ENCODE data around the gene NKX6-1. TPM values are rescaled to one million over a fixed set of nuclear protein-coding genes. Genes with fewer than 3 reads are reported as not detected.

NKX6-1 gene
- total RNA-seq, 1 donor from 2014 or later: not detected

GRCh38 chr4:84499624-84499982, 511 bp upstream of the NKX6-1 start:
- H3K27ac Mint-ChIP-seq: no peak overlapping the region
- ChIA-PET CTCF (no interaction called here), POLR2A (no interaction called here)
- TF ChIP-seq CTCF (IDR thresholded peaks at IDR 0.05): no peak
- H3K36me3 Mint-ChIP-seq (ENCODE audit: low read depth): peaks cover 2% of the 10 kb centered on the region
- H3K4me3 Mint-ChIP-seq: peak overlapping the region; percentile 38
- peaks cover 80% of the 10 kb centered on the region for H3K27me3 Mint-ChIP-seq
- peaks cover 11% of the 10 kb centered on the region for H3K9me3 Mint-ChIP-seq
- no peak for ATAC-seq (ENCODE audit: low read depth)
- DNase-seq: no peak
- intact Hi-C loops (cut with micrococcal nuclease): no loop called here
- H3K4me1 Mint-ChIP-seq: peaks cover 21% of the 10 kb centered on the region

- Mint-ChIP-seq H3K27me3 (peaks cover 80% of the 10 kb centered on the region), H3K9me3 (peaks cover 11% of the 10 kb centered on the region), H3K36me3 (ENCODE audit: low read depth) (peaks cover 2% of the 10 kb centered on the region), H3K27ac (no peak overlapping the region), H3K4me3 (peak overlapping the region; percentile 65), H3K4me1 (peaks cover 23% of the 10 kb centered on the region)
- CTCF ChIA-PET: no interaction called here
- POLR2A ChIA-PET: no interaction called here
- DNase-seq: no peak
- no peak for ATAC-seq (ENCODE audit: low read depth)
- intact Hi-C loops (cut with micrococcal nuclease): no loop called here
- TF ChIP-seq CTCF (IDR thresholded peaks at IDR 0.05): no peak
Observed at GRCh38 chr4:84498203-84498934, 723 bp downstream of the NKX6-1 start.

- H3K27ac Mint-ChIP-seq: no peak overlapping the region
- peaks cover 11% of the 10 kb centered on the region for H3K9me3 Mint-ChIP-seq
- no peak for DNase-seq
- peaks cover 75% of the 10 kb centered on the region for H3K27me3 Mint-ChIP-seq
- peaks cover 2% of the 10 kb centered on the region for H3K36me3 Mint-ChIP-seq (ENCODE audit: low read depth)
- POLR2A ChIA-PET: no interaction called here
- peaks cover 25% of the 10 kb centered on the region for H3K4me1 Mint-ChIP-seq
- TF ChIP-seq CTCF (IDR thresholded peaks at IDR 0.05): no peak
- ATAC-seq (ENCODE audit: low read depth): no peak
- intact Hi-C loops (cut with micrococcal nuclease): no loop called here
- CTCF ChIA-PET: no interaction called here
- H3K4me3 Mint-ChIP-seq: peak overlapping the region; percentile 65
Observed at GRCh38 chr4:84497504-84498202, 1.4 kb downstream of the NKX6-1 start.

- intact Hi-C loops (cut with micrococcal nuclease): no loop called here
- TF ChIP-seq CTCF (IDR thresholded peaks at IDR 0.05): no peak
- Mint-ChIP-seq H3K4me1 (peaks cover 25% of the 10 kb centered on the region), H3K36me3 (ENCODE audit: low read depth) (peaks cover 2% of the 10 kb centered on the region), H3K9me3 (peaks cover 11% of the 10 kb centered on the region), H3K4me3 (no peak overlapping the region), H3K27me3 (peaks cover 74% of the 10 kb centered on the region), H3K27ac (no peak overlapping the region)
- POLR2A ChIA-PET: no interaction called here
- DNase-seq: no peak
- CTCF ChIA-PET: no interaction called here
- no peak for ATAC-seq (ENCODE audit: low read depth)
Observed at GRCh38 chr4:84496706-84497503, 2.2 kb downstream of the NKX6-1 start.

- ChIA-PET CTCF (no interaction called here), POLR2A (no interaction called here)
- H3K27ac Mint-ChIP-seq: no peak overlapping the region
- TF ChIP-seq CTCF (IDR thresholded peaks at IDR 0.05): no peak
- peaks cover 11% of the 10 kb centered on the region for H3K9me3 Mint-ChIP-seq
- ATAC-seq (ENCODE audit: low read depth): no peak
- peaks cover 73% of the 10 kb centered on the region for H3K27me3 Mint-ChIP-seq
- peaks cover 2% of the 10 kb centered on the region for H3K36me3 Mint-ChIP-seq (ENCODE audit: low read depth)
- peaks cover 25% of the 10 kb centered on the region for H3K4me1 Mint-ChIP-seq
- intact Hi-C loops (cut with micrococcal nuclease): no loop called here
- H3K4me3 Mint-ChIP-seq: no peak overlapping the region
- no peak for DNase-seq
Observed at GRCh38 chr4:84496331-84496705, 2.8 kb downstream of the NKX6-1 start.
